ENCODE results near the gene LRRC37A2.
"Not testable (repeated sequence)": the region's sequence is repeated elsewhere in the genome, so short reads cannot be mapped to it uniquely, and the experiment has no call there.

GRCh38 chr17:46598344-46598931 is 86.2 kb downstream of the LRRC37A2 start:
- TF ChIP-seq CTCF, POLR2A, POLR2AphosphoS5 (IDR thresholded peaks at IDR 0.05): not testable (repeated sequence)
